SK-N-SH treated with all-trans-retinoic acid at 6 μM for 48 hours (cell line): ENCODE results near the gene MAP3K10.

Experiments
- CSDC2 ChIP-seq: fragments of 250-450 bp; sonication (Bioruptor Pico); IDR thresholded peaks from 2 replicates; pipeline ENCODE4 v1.5.0; 2020; ENCODE audit warnings: mild to moderate bottlenecking, moderate library complexity
- CSRNP3 ChIP-seq: fragments of 250-450 bp; sonication (Bioruptor Pico); IDR thresholded peaks from 2 replicates; pipeline ENCODE4 v1.5.1; 2021; ENCODE audit warnings: mild to moderate bottlenecking, moderate library complexity
- ESRRG ChIP-seq: fragments of 250-450 bp; sonication (Bioruptor Pico); IDR thresholded peaks from 2 replicates; pipeline ENCODE4 v1.6.1; 2021; ENCODE audit warnings: mild to moderate bottlenecking
- GLIS3 ChIP-seq: fragments of 250-450 bp; sonication (Bioruptor Pico); IDR thresholded peaks from 2 replicates; pipeline ENCODE4 v1.5.0; 2020; ENCODE audit warnings: mild to moderate bottlenecking, moderate library complexity
- PATZ1 ChIP-seq: fragments of 250-450 bp; sonication (Bioruptor Pico); IDR thresholded peaks from 2 replicates; pipeline ENCODE4 v1.8.0; 2020; ENCODE audit warnings: mild to moderate bottlenecking, moderate library complexity, borderline replicate concordance
- PPARA ChIP-seq: fragments of 250-450 bp; sonication (Bioruptor Pico); IDR thresholded peaks from 2 replicates; pipeline ENCODE4 v1.5.0; 2020; ENCODE audit warnings: mild to moderate bottlenecking, borderline replicate concordance
- ZC3H10 ChIP-seq: fragments of 250-450 bp; sonication (Bioruptor Pico); IDR thresholded peaks from 2 replicates; pipeline ENCODE4 v1.5.1; 2021; ENCODE audit warnings: mild to moderate bottlenecking, moderate library complexity
- ZNF70 ChIP-seq: fragments of 450-650 bp; formaldehyde crosslinking; IDR thresholded peaks from 2 replicates; pipeline ENCODE4 v1.5.0; 2020; ENCODE audit warnings: mild to moderate bottlenecking, moderate library complexity

- TF ChIP-seq CSDC2 (CRISPR knock-in tag) (no peak), ZC3H10 (no peak), PPARA (CRISPR knock-in tag) (no peak), ZNF70 (CRISPR knock-in tag) (no peak), CSRNP3 (CRISPR knock-in tag) (no peak), ESRRG (no peak), PATZ1 (no peak), GLIS3 (no peak)
Measured at GRCh38 chr19:40237791-40238190, 46.6 kb downstream of the MAP3K10 start.
